H1 (cell line): ENCODE results near the gene CDCP1. TPM values are rescaled to one million over a fixed set of nuclear protein-coding genes. Genes with fewer than 3 reads are reported as not detected.

ENCODE experiments used
- CTCF ChIA-PET: fragments of 300-600 bp; sonication (Branson Sonifier 250); formaldehyde crosslinking; loops from one replicate; lab custom pipeline; 2021; ENCODE audit not compliant: partially characterized antibody; lab: Charles Lee
- POLR2A ChIA-PET: fragments of 300-600 bp; sonication (Branson Sonifier 250); formaldehyde crosslinking; loops from one replicate; lab custom pipeline; 2021; ENCODE audit warnings: inconsistent platforms; ENCODE audit not compliant: partially characterized antibody; lab: Charles Lee
- DNase-seq, 2 experiments: peaks; one replicate each; pipeline versions ENCODE4 v3.0.0 to v3.0.0-alpha.2; 2010 to 2022; ENCODE audit warnings: low spot score in 2 of 2, low read depth in 1 of 2, mixed read lengths in 1 of 2
- FAIRE-seq: peaks from 2 replicates; lab custom pipeline; 2011; peaks lifted over from hg19 to GRCh38; lab: Jason Lieb, UNC
- H2AFZ ChIP-seq: 2 replicates; pipeline ENCODE4 v1.8.1; 2012; ENCODE audit warnings: low read length, inconsistent platforms
- H2AK5ac ChIP-seq: 2 replicates; pipeline ENCODE4 v1.6.1; 2013; ENCODE audit warnings: low read depth, low read length
- H2BK120ac ChIP-seq: replicated peaks from 2 replicates; pipeline ENCODE3; 2013; ENCODE audit warnings: low read depth, low read length, inconsistent platforms
- H2BK12ac ChIP-seq: 2 replicates; pipeline ENCODE4 v1.6.1; 2013; ENCODE audit warnings: low read depth, low read length
- H2BK15ac ChIP-seq: 2 replicates; pipeline ENCODE4 v1.6.1; 2013; ENCODE audit warnings: low read length
- H2BK20ac ChIP-seq: 2 replicates; pipeline ENCODE4 v1.6.1; 2013; ENCODE audit warnings: low read length
- H2BK5ac ChIP-seq: 2 replicates; pipeline ENCODE4 v1.6.1; 2013; ENCODE audit warnings: low read depth, low read length
- H3K14ac ChIP-seq: 2 replicates; pipeline ENCODE4 v1.6.1; 2013; ENCODE audit warnings: inconsistent platforms; ENCODE audit not compliant: insufficient read length
- H3K18ac ChIP-seq: 2 replicates; pipeline ENCODE4 v1.6.1; 2013; ENCODE audit warnings: low read length; ENCODE audit errors: extremely low read depth
- H3K23ac ChIP-seq: 2 replicates; pipeline ENCODE4 v1.6.1; 2013; ENCODE audit warnings: inconsistent platforms; ENCODE audit not compliant: insufficient read length
- H3K23me2 ChIP-seq: 2 replicates; pipeline ENCODE4 v1.6.1; 2013; ENCODE audit warnings: low read depth, low read length
- H3K27ac ChIP-seq: 2 replicates; pipeline ENCODE4 v1.6.1; 2011; ENCODE audit warnings: low read depth, low read length, inconsistent platforms
- H3K27me3 ChIP-seq, 4 experiments: replicated peaks in 1 of 4; 1 replicate in 1 of 4; 2 replicates in 3 of 4; pipeline versions ENCODE4 v1.6.1 to v1.8.1; 2011 to 2013; ENCODE audit warnings: low read length in 3 of 4, mild to moderate bottlenecking in 3 of 4, inconsistent platforms in 2 of 4, mixed read lengths in 2 of 4, moderate library complexity in 1 of 4; ENCODE audit not compliant: control insufficient read depth in 3 of 4, insufficient read depth in 3 of 4; ENCODE audit errors: extremely low read depth in 1 of 4
- H3K36me3 ChIP-seq, 4 experiments: 2 replicates each; pipeline versions ENCODE4 v1.6.1 to v1.8.1; 2011 to 2013; ENCODE audit warnings: mild to moderate bottlenecking in 4 of 4, low read length in 3 of 4, moderate library complexity in 2 of 4, control low read depth in 1 of 4, inconsistent platforms in 1 of 4; ENCODE audit not compliant: insufficient read depth in 4 of 4, control insufficient read depth in 2 of 4
- H3K4ac ChIP-seq: replicated peaks from 2 replicates; pipeline ENCODE3; 2013; ENCODE audit warnings: low read length, low read depth, mixed read lengths, inconsistent platforms; ENCODE audit not compliant: insufficient read length
- H3K4me1 ChIP-seq, 4 experiments: replicated peaks in 1 of 4; 1 replicate in 1 of 4; 2 replicates in 3 of 4; pipeline versions ENCODE4 v1.6.1 to v1.8.1; 2011 to 2013; ENCODE audit warnings: low read length in 3 of 4, inconsistent platforms in 2 of 4, mixed read lengths in 1 of 4; ENCODE audit not compliant: insufficient read depth in 4 of 4, control insufficient read depth in 3 of 4
- H3K4me2 ChIP-seq, 2 experiments: 2 replicates each; pipeline versions ENCODE4 v1.6.1 to v1.8.1; 2011 to 2013; ENCODE audit warnings: low read depth in 2 of 2, low read length in 2 of 2, control low read depth in 1 of 2, inconsistent platforms in 1 of 2, mild to moderate bottlenecking in 1 of 2; ENCODE audit not compliant: insufficient read depth in 1 of 2
- H3K4me3 ChIP-seq, 4 experiments: fragments of 200-600, 300-600 bp in 1 of 4; sonication (generic), shearing (Covaris generic), sonication (Bioruptor Twin) in 1 of 4; 2 replicates each; pipeline versions ENCODE4 v1.5.1 to v1.8.1; 2011 to 2016; ENCODE audit warnings: low read length in 4 of 4, low read depth in 3 of 4, control low read depth in 2 of 4, inconsistent platforms in 2 of 4, mild to moderate bottlenecking in 2 of 4, mixed read lengths in 1 of 4, moderate library complexity in 1 of 4; ENCODE audit not compliant: insufficient read depth in 2 of 4; ENCODE audit errors: extremely low read depth in 1 of 4
- H3K56ac ChIP-seq: replicated peaks from 2 replicates; pipeline ENCODE3; 2013; ENCODE audit warnings: low read depth, mild to moderate bottlenecking, mixed read lengths, low read length, inconsistent platforms; ENCODE audit not compliant: insufficient read length
- H3K79me1 ChIP-seq: 2 replicates; pipeline ENCODE4 v1.6.1; 2013; ENCODE audit warnings: low read depth, low read length, control low read depth
- H3K79me2 ChIP-seq, 2 experiments: 2 replicates each; pipeline versions ENCODE4 v1.6.1 to v1.8.1; 2012 to 2013; ENCODE audit warnings: low read length in 2 of 2, mild to moderate bottlenecking in 2 of 2, inconsistent platforms in 1 of 2; ENCODE audit not compliant: insufficient read depth in 2 of 2, control insufficient read depth in 1 of 2
- H3K9ac ChIP-seq, 4 experiments: replicated peaks in 1 of 4; 1 replicate in 1 of 4; 2 replicates in 3 of 4; pipeline versions ENCODE4 v1.6.1 to v1.8.1; 2011 to 2013; ENCODE audit warnings: low read depth in 3 of 4, low read length in 3 of 4, control low read depth in 2 of 4, mild to moderate bottlenecking in 2 of 4, moderate library complexity in 2 of 4, inconsistent platforms in 1 of 4; ENCODE audit errors: extremely low read depth in 1 of 4
- H3K9me3 ChIP-seq, 2 experiments: 2 replicates each; pipeline versions ENCODE4 v1.6.1 to v1.8.1; 2012 to 2013; ENCODE audit warnings: mild to moderate bottlenecking in 2 of 2, moderate library complexity in 2 of 2, control low read depth in 1 of 2, inconsistent platforms in 1 of 2, low read depth in 1 of 2, low read length in 1 of 2, mixed read lengths in 1 of 2; ENCODE audit not compliant: insufficient read depth in 2 of 2
- H4K20me1 ChIP-seq, 2 experiments: replicated peaks in 1 of 2; 2 replicates each; pipeline versions ENCODE3 to v1.8.1; 2011 to 2013; ENCODE audit warnings: inconsistent platforms in 2 of 2, low read length in 2 of 2, mild to moderate bottlenecking in 1 of 2; ENCODE audit not compliant: insufficient read depth in 2 of 2, control insufficient read depth in 1 of 2
- H4K5ac ChIP-seq: 2 replicates; pipeline ENCODE4 v1.6.1; 2013; ENCODE audit warnings: low read length, low read depth, mixed read lengths, inconsistent platforms; ENCODE audit not compliant: insufficient read length
- H4K8ac ChIP-seq: 2 replicates; pipeline ENCODE4 v1.8.0; 2013; ENCODE audit warnings: mild to moderate bottlenecking, moderate library complexity, low read length, inconsistent platforms; ENCODE audit not compliant: insufficient read depth; ENCODE audit errors: extremely low read depth
- H4K91ac ChIP-seq: replicated peaks from 2 replicates; pipeline ENCODE3; 2013; ENCODE audit warnings: low read length, mixed read lengths, inconsistent platforms; ENCODE audit not compliant: insufficient read length
- CBX8 ChIP-seq: fragments of 300-800, 300-1000 bp; sonication (generic); IDR thresholded peaks from 2 replicates; pipeline ENCODE4 v1.7.1; 2016; ENCODE audit warnings: low read depth, low read length, borderline replicate concordance
- CREB1 ChIP-seq: IDR thresholded peaks from 2 replicates; pipeline ENCODE4 v1.6.1; 2012; ENCODE audit warnings: inconsistent platforms
- CTBP2 ChIP-seq: IDR thresholded peaks from 2 replicates; pipeline ENCODE4 v1.7.0; 2011; ENCODE audit warnings: borderline replicate concordance, mild to moderate bottlenecking, moderate library complexity, mixed read lengths, low read length; ENCODE audit not compliant: insufficient read depth, insufficient read length
- KDM1A ChIP-seq: fragments of 200-600, 300-600 bp; sonication (generic); IDR thresholded peaks from 2 replicates; pipeline ENCODE4 v1.7.1; 2016; ENCODE audit warnings: mild to moderate bottlenecking, low read length, borderline replicate concordance
- POLR2A ChIP-seq, 2 experiments: IDR thresholded peaks; 1 replicate in 1 of 2; 2 replicates in 1 of 2; pipeline ENCODE4 v1.6.1; 2011; ENCODE audit warnings: low read depth in 2 of 2, low read length in 2 of 2, mild to moderate bottlenecking in 2 of 2; ENCODE audit errors: control extremely low read depth in 1 of 2
- POU5F1 ChIP-seq: IDR thresholded peaks from 2 replicates; pipeline ENCODE4 v1.6.1; 2011; ENCODE audit warnings: low read depth, mild to moderate bottlenecking, low read length, moderate library complexity
- RXRA ChIP-seq: IDR thresholded peaks from 2 replicates; pipeline ENCODE4 v1.6.1; 2011; ENCODE audit warnings: low read depth, mild to moderate bottlenecking, low read length, moderate library complexity; ENCODE audit not compliant: insufficient read depth
- SAP30 ChIP-seq: fragments of 300-600 bp; sonication (generic); IDR thresholded peaks from 2 replicates; pipeline ENCODE4 v1.7.1; 2012; ENCODE audit warnings: low read length, moderate library complexity, mild to moderate bottlenecking, inconsistent platforms; ENCODE audit not compliant: insufficient read depth, insufficient replicate concordance
- SP2 ChIP-seq: IDR thresholded peaks from 2 replicates; pipeline ENCODE4 v1.6.1; 2012; ENCODE audit warnings: mild to moderate bottlenecking, low read length, inconsistent platforms
- TAF1 ChIP-seq: IDR thresholded peaks from 2 replicates; pipeline ENCODE4 v1.6.1; 2011; ENCODE audit warnings: mild to moderate bottlenecking, low read depth, low read length
- TCF12 ChIP-seq: IDR thresholded peaks from 2 replicates; pipeline ENCODE4 v1.6.1; 2011; ENCODE audit warnings: low read depth, mild to moderate bottlenecking, low read length
- TEAD4 ChIP-seq: IDR thresholded peaks from 2 replicates; pipeline ENCODE4 v1.6.1; 2012; ENCODE audit warnings: low read depth, low read length, inconsistent platforms, mixed read lengths
- WGBS, 2 experiments: shearing (Covaris generic) in 1 of 2; methylation state at CpG; one replicate each; pipeline versions ENCODE4 v1.1.6 to v1.1.7; 2013 to 2015; ENCODE audit warnings: low lambda C conversion rate in 2 of 2, mixed read lengths in 2 of 2, inconsistent platforms in 1 of 2, low coverage in 1 of 2, missing lambda C conversion rate in 1 of 2; ENCODE audit not compliant: insufficient replicate concordance in 2 of 2, insufficient coverage in 1 of 2, insufficient read length in 1 of 2; ENCODE audit errors: extremely low coverage in 1 of 2, missing lambda C conversion rate in 1 of 2; 5-methylcytosine and 5-hydroxymethylcytosine counted together
- polyA plus RNA-seq, 7 experiments: library from polyadenylated mRNA; depleted of rRNA in 3 of 7; stranded (reverse) in 5 of 7; unstranded in 2 of 7; fragments of >200 nt in 5 of 7; fragments of 200-250 nt in 2 of 7; gene quantifications; 1 replicate in 5 of 7; 2 replicates in 1 of 7; 4 replicates in 1 of 7; pipeline versions ENCODE4 v1.2.1 to v1.2.3, GENCODE V29; 2011 to 2013; ENCODE audit warnings: missing spikeins in 2 of 7, mixed read lengths in 2 of 7
- total RNA-seq: library from RNA; stranded (reverse); fragmentation: NEBNext Ultra II Directional; extraction: Animal tissue kit (Norgen Biotek cat#: 25700); gene quantifications from 2 replicates; pipeline ENCODE4 v1.2.1, GENCODE V29; 2021
- TF ChIP-seq, protein P1 (sequence below): IDR thresholded peaks from 2 replicates; pipeline ENCODE4 v1.6.1; 2012; ENCODE audit warnings: inconsistent platforms

Gene CDCP1
- total and polyA plus RNA-seq, 2 of the 8 experiments (the other 6 are each of a cell fraction or from before 2014, with no cell fraction given) = 10.0 to 23.3 TPM

GRCh38 chr3:45118615-45119071 lies 27.5 kb downstream of the CDCP1 start:
- no peaks in the 10 kb centered on the region for H3K4me1 ChIP-seq
- H3K79me1 ChIP-seq = no peaks in the 10 kb centered on the region
- no peaks in the 10 kb centered on the region for H3K27me3 ChIP-seq
- H3K14ac ChIP-seq = no peak overlapping the region
- no peak overlapping the region for H2BK12ac ChIP-seq
- ChIA-PET POLR2A (no interaction called here), CTCF (interaction anchor here (1.2 kb wide), 1 partner anchor 80 kb away, joined by 4 read pairs; no protein-coding TSS in a partner anchor)
- no peak overlapping the region for H3K27ac ChIP-seq
- H4K20me1 ChIP-seq = no peaks in the 10 kb centered on the region
- no peak overlapping the region for H3K18ac ChIP-seq
- no peaks in the 10 kb centered on the region for H3K9me3 ChIP-seq
- H3K9ac ChIP-seq = no peak overlapping the region
- DNase-seq = no peak
- H2BK120ac ChIP-seq = no peak overlapping the region
- no peaks in the 10 kb centered on the region for H3K23me2 ChIP-seq
- H3K36me3 ChIP-seq = no peaks in the 10 kb centered on the region; a peak in 1 of 8 replicates
- H4K8ac ChIP-seq = no peak overlapping the region
- WGBS, 2 experiments = 83% methylated on average over 2 of the region's 2 CpGs; no CpG with 5 or more reads in 1 of the 2 experiments
- H2AK5ac ChIP-seq = no peak overlapping the region
- H2BK15ac ChIP-seq = no peak overlapping the region
- no peak overlapping the region for H3K4me3 ChIP-seq
- H4K91ac ChIP-seq = no peak overlapping the region
- H3K4me2 ChIP-seq = no peak overlapping the region
- no peak overlapping the region for H2BK5ac ChIP-seq
- H4K5ac ChIP-seq = no peak overlapping the region
- no peak overlapping the region for H3K56ac ChIP-seq
- no peak for FAIRE-seq
- H3K23ac ChIP-seq = no peak overlapping the region
- no peak overlapping the region for H2BK20ac ChIP-seq
- no peak overlapping the region for H2AFZ ChIP-seq
- H3K79me2 ChIP-seq = no peaks in the 10 kb centered on the region
- no peak overlapping the region for H3K4ac ChIP-seq
- TF ChIP-seq POU5F1 (no peak), SAP30 (no peak), TCF12 (no peak), CTBP2 (no peak), TEAD4 (no peak), CBX8 (no peak), TAF1 (no peak), CREB1 (no peak), SP2 (no peak), POLR2A (IDR thresholded peaks at IDR 0.05; ENCODE audit: control extremely low read depth in 1 of 2, low read depth in 2 of 2, low read length in 2 of 2) (no peak), RXRA (no peak), KDM1A (no peak)
- TF ChIP-seq, protein P1, sequence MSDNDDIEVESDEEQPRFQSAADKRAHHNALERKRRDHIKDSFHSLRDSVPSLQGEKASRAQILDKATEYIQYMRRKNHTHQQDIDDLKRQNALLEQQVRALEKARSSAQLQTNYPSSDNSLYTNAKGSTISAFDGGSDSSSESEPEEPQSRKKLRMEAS = no peak
